H9 (cell line): ENCODE data around the gene ERCC4. TPM values are rescaled to one million over a fixed set of nuclear protein-coding genes. Genes with fewer than 3 reads are reported as not detected.

Experiments
- DNase-seq: peaks from one replicate; pipeline ENCODE4 v3.0.0-alpha.2; 2017
- H2AFZ ChIP-seq: one replicate; pipeline ENCODE4 v1.6.1; 2013; ENCODE audit warnings: mild to moderate bottlenecking, low read length, control low read depth, moderate library complexity
- H2AK5ac ChIP-seq: 2 replicates; pipeline ENCODE4 v1.6.1; 2013; ENCODE audit warnings: low read length, control low read depth, mixed read lengths; ENCODE audit not compliant: insufficient read length
- H2BK120ac ChIP-seq: one replicate; pipeline ENCODE4 v1.6.1; 2013; ENCODE audit warnings: low read depth, mild to moderate bottlenecking, low read length, control low read depth, inconsistent platforms; ENCODE audit not compliant: poor library complexity, severe bottlenecking
- H2BK12ac ChIP-seq: 2 replicates; pipeline ENCODE4 v1.6.1; 2013; ENCODE audit warnings: low read length, control low read depth, mixed read lengths, low read depth; ENCODE audit not compliant: insufficient read length
- H2BK15ac ChIP-seq: 2 replicates; pipeline ENCODE4 v1.6.1; 2013; ENCODE audit warnings: low read depth, low read length, control low read depth
- H2BK20ac ChIP-seq: one replicate; pipeline ENCODE4 v1.6.1; 2013; ENCODE audit warnings: low read depth, mild to moderate bottlenecking, low read length, control low read depth, inconsistent platforms; ENCODE audit not compliant: poor library complexity, severe bottlenecking
- H2BK5ac ChIP-seq: 2 replicates; pipeline ENCODE4 v1.6.1; 2013; ENCODE audit warnings: low read length, control low read depth, mixed read lengths; ENCODE audit not compliant: insufficient read length
- H3K14ac ChIP-seq: 2 replicates; pipeline ENCODE4 v1.6.1; 2013; ENCODE audit warnings: low read length, control low read depth; ENCODE audit not compliant: insufficient read depth
- H3K18ac ChIP-seq: 2 replicates; pipeline ENCODE4 v1.6.1; 2013; ENCODE audit warnings: low read depth, mild to moderate bottlenecking, mixed read lengths, low read length, control low read depth; ENCODE audit not compliant: insufficient read length
- H3K23ac ChIP-seq: 2 replicates; pipeline ENCODE4 v1.6.1; 2013; ENCODE audit warnings: low read length, control low read depth, mixed read lengths, low read depth; ENCODE audit not compliant: insufficient read length
- H3K23me2 ChIP-seq: 2 replicates; pipeline ENCODE4 v1.6.1; 2013; ENCODE audit warnings: low read depth, mild to moderate bottlenecking, mixed read lengths, low read length, control low read depth; ENCODE audit not compliant: insufficient read length, poor library complexity, severe bottlenecking
- H3K27ac ChIP-seq: 2 replicates; pipeline ENCODE4 v1.5.1; 2013; ENCODE audit warnings: low read length, control low read depth, mixed read lengths, low read depth; ENCODE audit not compliant: insufficient read length
- H3K27me3 ChIP-seq: 2 replicates; pipeline ENCODE4 v1.6.1; 2013; ENCODE audit warnings: low read length, control low read depth, inconsistent platforms; ENCODE audit not compliant: insufficient read depth
- H3K4ac ChIP-seq: 2 replicates; pipeline ENCODE4 v1.6.1; 2013; ENCODE audit warnings: low read depth, mild to moderate bottlenecking, control low read depth, inconsistent platforms, low read length, moderate library complexity
- H3K4me1 ChIP-seq: 2 replicates; pipeline ENCODE4 v1.6.1; 2013; ENCODE audit warnings: low read length, control low read depth, inconsistent platforms; ENCODE audit not compliant: insufficient read depth
- H3K4me2 ChIP-seq: 2 replicates; pipeline ENCODE4 v1.6.1; 2013; ENCODE audit warnings: low read length, control low read depth, mixed read lengths; ENCODE audit not compliant: insufficient read length, insufficient read depth
- H3K56ac ChIP-seq: 2 replicates; pipeline ENCODE4 v1.6.1; 2013; ENCODE audit warnings: low read depth, mild to moderate bottlenecking, mixed read lengths, low read length, control low read depth; ENCODE audit not compliant: insufficient read length
- H3K79me1 ChIP-seq: 2 replicates; pipeline ENCODE4 v1.6.1; 2013; ENCODE audit warnings: low read depth, mild to moderate bottlenecking, moderate library complexity, low read length, control low read depth, inconsistent platforms; ENCODE audit not compliant: insufficient read depth, poor library complexity, severe bottlenecking
- H3K79me2 ChIP-seq: 2 replicates; pipeline ENCODE4 v1.6.1; 2013; ENCODE audit warnings: low read length, control low read depth, inconsistent platforms; ENCODE audit not compliant: insufficient read depth
- H3K9ac ChIP-seq: 2 replicates; pipeline ENCODE4 v1.6.1; 2013; ENCODE audit warnings: low read length, control low read depth, mixed read lengths; ENCODE audit not compliant: insufficient read length; ENCODE audit errors: extremely low read depth
- H3K9me3 ChIP-seq: one replicate; pipeline ENCODE4 v1.6.1; 2013; ENCODE audit warnings: low read depth, low read length, inconsistent platforms; ENCODE audit not compliant: control insufficient read depth
- H3T11ph ChIP-seq: one replicate; pipeline ENCODE4 v1.6.1; 2013; ENCODE audit warnings: mild to moderate bottlenecking, low read length, control low read depth, inconsistent platforms
- H4K20me1 ChIP-seq: one replicate; pipeline ENCODE4 v1.6.1; 2013; ENCODE audit not compliant: control insufficient read depth, insufficient read length, insufficient read depth
- H4K5ac ChIP-seq: 2 replicates; pipeline ENCODE4 v1.6.1; 2013; ENCODE audit warnings: low read depth, mild to moderate bottlenecking, mixed read lengths, low read length, control low read depth; ENCODE audit not compliant: insufficient read length
- H4K8ac ChIP-seq: replicated peaks from 2 replicates; pipeline ENCODE4 v1.6.1; 2013; ENCODE audit warnings: low read length, control low read depth, mixed read lengths, low read depth; ENCODE audit not compliant: insufficient read length
- H4K91ac ChIP-seq: 2 replicates; pipeline ENCODE4 v1.6.1; 2013; ENCODE audit warnings: low read depth, mild to moderate bottlenecking, moderate library complexity, mixed read lengths, low read length, control low read depth; ENCODE audit not compliant: insufficient read length
- H3K27ac Mint-ChIP-seq, 3 experiments: 2 replicates in 2 of 3; 3 replicates in 1 of 3; pipeline ENCODE4 v1.8.0; 2020 to 2021; ENCODE audit warnings: mixed read lengths in 3 of 3, mild to moderate bottlenecking in 1 of 3, moderate library complexity in 1 of 3
- H3K27me3 Mint-ChIP-seq: 2 replicates; pipeline ENCODE4 v1.8.0; 2021; ENCODE audit warnings: low read depth, mild to moderate bottlenecking, moderate library complexity, mixed read lengths
- H3K36me3 Mint-ChIP-seq, 3 experiments: 2 replicates in 2 of 3; 3 replicates in 1 of 3; pipeline ENCODE4 v1.8.0; 2020 to 2021; ENCODE audit warnings: low read depth in 3 of 3, mixed read lengths in 3 of 3; ENCODE audit not compliant: insufficient read depth in 1 of 3
- H3K4me1 Mint-ChIP-seq, 2 experiments: 2 replicates each; pipeline ENCODE4 v1.8.0; 2020; ENCODE audit warnings: mixed read lengths in 2 of 2
- H3K4me3 Mint-ChIP-seq, 2 experiments: 2 replicates in 1 of 2; 3 replicates in 1 of 2; pipeline ENCODE4 v1.8.0; 2020 to 2021; ENCODE audit warnings: mild to moderate bottlenecking in 2 of 2, mixed read lengths in 2 of 2, moderate library complexity in 1 of 2
- H3K9me3 Mint-ChIP-seq, 2 experiments: 2 replicates in 1 of 2; 3 replicates in 1 of 2; pipeline ENCODE4 v1.8.0; 2020; ENCODE audit warnings: mild to moderate bottlenecking in 2 of 2, mixed read lengths in 2 of 2, moderate library complexity in 1 of 2
- WGBS: extraction: QIAGEN DNeasy Blood & Tissue Kit; methylation state at CpG from one replicate; pipeline ENCODE4 v1.1.7; 2013; ENCODE audit warnings: missing lambda C conversion rate, low lambda C conversion rate, mixed read lengths; ENCODE audit not compliant: insufficient read length; ENCODE audit errors: extremely low coverage; 5-methylcytosine and 5-hydroxymethylcytosine counted together
- total RNA-seq: library from RNA; stranded (reverse); gene quantifications from 2 replicates; pipeline ENCODE4 v1.2.1, GENCODE V29; 2021
- TF ChIP-seq, protein P1 (sequence below): fragments of 200-600 bp; sonication (generic); conservative IDR thresholded peaks from 3 replicates; pipeline ENCODE4 v1.8.0; 2021; ENCODE audit warnings: antibody characterized with exemption, mild to moderate bottlenecking

Gene ERCC4
- total RNA-seq, 1 experiment from 2014 or later = 15.6 TPM

GRCh38 chr16:13926464-13926863 lies 6.5 kb downstream of the ERCC4 start:
- H4K20me1 ChIP-seq = no peaks in the 10 kb centered on the region
- no peak overlapping the region for H2BK120ac ChIP-seq
- H4K8ac ChIP-seq = no peak overlapping the region
- no peaks in the 10 kb centered on the region for H3K23me2 ChIP-seq
- H4K5ac ChIP-seq = no peak overlapping the region
- H3K56ac ChIP-seq = no peak overlapping the region
- no peaks in the 10 kb centered on the region for H3K27me3 ChIP-seq
- H3K9me3 Mint-ChIP-seq = no peaks in the 10 kb centered on the region
- no peak overlapping the region for H3K18ac ChIP-seq
- peaks cover 4 to 27% (median 26%) of the 10 kb centered on the region in 3 experiments; a peak in 5 of 7 replicates for H3K36me3 Mint-ChIP-seq
- H3K4me1 ChIP-seq = no peaks in the 10 kb centered on the region
- H3K4me2 ChIP-seq = no peak overlapping the region
- no peak overlapping the region for H2AFZ ChIP-seq
- WGBS = no CpG with 5 or more reads among the region's 4 CpGs
- no peaks in the 10 kb centered on the region for H3K9me3 ChIP-seq
- H3K27me3 Mint-ChIP-seq = no peaks in the 10 kb centered on the region
- no peaks in the 10 kb centered on the region for H3K79me2 ChIP-seq
- H3K4me3 Mint-ChIP-seq = no peak overlapping the region
- no peak overlapping the region for H3T11ph ChIP-seq
- H2AK5ac ChIP-seq = no peak overlapping the region
- no peak for DNase-seq
- no peak overlapping the region for H2BK20ac ChIP-seq
- no peak overlapping the region for H3K4ac ChIP-seq
- peaks cover 2% of the 10 kb centered on the region in 2 experiments; a peak in 2 of 4 replicates for H3K4me1 Mint-ChIP-seq
- no peak overlapping the region for H2BK12ac ChIP-seq
- no peak overlapping the region for H2BK15ac ChIP-seq
- H4K91ac ChIP-seq = no peak overlapping the region
- no peak overlapping the region for H3K9ac ChIP-seq
- no peak overlapping the region for H3K27ac Mint-ChIP-seq
- no peak overlapping the region for H3K27ac ChIP-seq
- H3K23ac ChIP-seq = no peak overlapping the region
- no peak overlapping the region for H3K14ac ChIP-seq
- H2BK5ac ChIP-seq = no peak overlapping the region
- peaks cover 2% of the 10 kb centered on the region for H3K79me1 ChIP-seq
- TF ChIP-seq, protein P1, sequence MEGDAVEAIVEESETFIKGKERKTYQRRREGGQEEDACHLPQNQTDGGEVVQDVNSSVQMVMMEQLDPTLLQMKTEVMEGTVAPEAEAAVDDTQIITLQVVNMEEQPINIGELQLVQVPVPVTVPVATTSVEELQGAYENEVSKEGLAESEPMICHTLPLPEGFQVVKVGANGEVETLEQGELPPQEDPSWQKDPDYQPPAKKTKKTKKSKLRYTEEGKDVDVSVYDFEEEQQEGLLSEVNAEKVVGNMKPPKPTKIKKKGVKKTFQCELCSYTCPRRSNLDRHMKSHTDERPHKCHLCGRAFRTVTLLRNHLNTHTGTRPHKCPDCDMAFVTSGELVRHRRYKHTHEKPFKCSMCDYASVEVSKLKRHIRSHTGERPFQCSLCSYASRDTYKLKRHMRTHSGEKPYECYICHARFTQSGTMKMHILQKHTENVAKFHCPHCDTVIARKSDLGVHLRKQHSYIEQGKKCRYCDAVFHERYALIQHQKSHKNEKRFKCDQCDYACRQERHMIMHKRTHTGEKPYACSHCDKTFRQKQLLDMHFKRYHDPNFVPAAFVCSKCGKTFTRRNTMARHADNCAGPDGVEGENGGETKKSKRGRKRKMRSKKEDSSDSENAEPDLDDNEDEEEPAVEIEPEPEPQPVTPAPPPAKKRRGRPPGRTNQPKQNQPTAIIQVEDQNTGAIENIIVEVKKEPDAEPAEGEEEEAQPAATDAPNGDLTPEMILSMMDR = no peak
